Mesendoderm (in vitro differentiated cells): ENCODE data around the gene COA6.

Source experiments
- DNase-seq: peaks from one replicate; pipeline ENCODE4 v3.0.0; 2013
- H2AK5ac ChIP-seq: 2 replicates; pipeline ENCODE4 v1.6.1; 2013; ENCODE audit warnings: low read length, inconsistent platforms
- H2BK120ac ChIP-seq: 2 replicates; pipeline ENCODE4 v1.6.1; 2013; ENCODE audit warnings: low read depth, mild to moderate bottlenecking, low read length, moderate library complexity, mixed read lengths
- H2BK15ac ChIP-seq: replicated peaks from 2 replicates; pipeline ENCODE4 v1.6.1; 2013; ENCODE audit warnings: low read depth, mild to moderate bottlenecking, moderate library complexity
- H2BK5ac ChIP-seq: 2 replicates; pipeline ENCODE4 v1.6.1; 2013; ENCODE audit warnings: low read length, inconsistent platforms
- H3K18ac ChIP-seq: 2 replicates; pipeline ENCODE4 v1.6.1; 2013; ENCODE audit warnings: mild to moderate bottlenecking, low read length, mixed read lengths
- H3K23ac ChIP-seq: one replicate; pipeline ENCODE4 v1.6.1; 2013; ENCODE audit warnings: low read length
- H3K27ac ChIP-seq: 2 replicates; pipeline ENCODE4 v1.5.1; 2013; ENCODE audit warnings: low read depth, mild to moderate bottlenecking, inconsistent platforms, low read length, moderate library complexity
- H3K27me3 ChIP-seq: 2 replicates; pipeline ENCODE4 v1.6.1; 2013; ENCODE audit warnings: low read length, control low read depth, mild to moderate bottlenecking, inconsistent platforms; ENCODE audit not compliant: insufficient read depth, poor library complexity
- H3K36me3 ChIP-seq: 2 replicates; pipeline ENCODE4 v1.6.1; 2013; ENCODE audit warnings: low read length, inconsistent platforms; ENCODE audit not compliant: control insufficient read depth, insufficient read depth
- H3K4ac ChIP-seq: one replicate; pipeline ENCODE4 v1.6.1; 2013; ENCODE audit warnings: low read depth, mild to moderate bottlenecking, low read length, moderate library complexity
- H3K4me1 ChIP-seq: 2 replicates; pipeline ENCODE4 v1.6.1; 2013; ENCODE audit warnings: low read depth, low read length, inconsistent platforms; ENCODE audit not compliant: control insufficient read depth
- H3K4me2 ChIP-seq: 2 replicates; pipeline ENCODE4 v1.6.1; 2013; ENCODE audit warnings: low read length
- H3K4me3 ChIP-seq: 2 replicates; pipeline ENCODE4 v1.5.1; 2013; ENCODE audit warnings: mild to moderate bottlenecking, low read length
- H3K56ac ChIP-seq: one replicate; pipeline ENCODE4 v1.6.1; 2013; ENCODE audit warnings: low read length
- H3K79me1 ChIP-seq: 2 replicates; pipeline ENCODE4 v1.6.1; 2013; ENCODE audit warnings: low read length, inconsistent platforms
- H3K79me2 ChIP-seq: 2 replicates; pipeline ENCODE4 v1.6.1; 2013; ENCODE audit warnings: mild to moderate bottlenecking, low read length; ENCODE audit not compliant: control insufficient read depth, insufficient read depth
- H3K9ac ChIP-seq: 2 replicates; pipeline ENCODE4 v1.6.1; 2013; ENCODE audit warnings: low read length, inconsistent platforms
- H4K5ac ChIP-seq: one replicate; pipeline ENCODE4 v1.6.1; 2013; ENCODE audit warnings: low read length
- H4K8ac ChIP-seq: one replicate; pipeline ENCODE4 v1.6.1; 2013; ENCODE audit warnings: low read depth, mild to moderate bottlenecking, control low read depth, low read length, moderate library complexity
- WGBS: extraction: QIAGEN DNeasy Blood & Tissue Kit; methylation state at CpG from one replicate; pipeline ENCODE4 v1.1.7; 2013; ENCODE audit warnings: low lambda C conversion rate, missing lambda C conversion rate; ENCODE audit not compliant: insufficient coverage; ENCODE audit errors: extremely low coverage; 5-methylcytosine and 5-hydroxymethylcytosine counted together

COA6 gene

DNA sequence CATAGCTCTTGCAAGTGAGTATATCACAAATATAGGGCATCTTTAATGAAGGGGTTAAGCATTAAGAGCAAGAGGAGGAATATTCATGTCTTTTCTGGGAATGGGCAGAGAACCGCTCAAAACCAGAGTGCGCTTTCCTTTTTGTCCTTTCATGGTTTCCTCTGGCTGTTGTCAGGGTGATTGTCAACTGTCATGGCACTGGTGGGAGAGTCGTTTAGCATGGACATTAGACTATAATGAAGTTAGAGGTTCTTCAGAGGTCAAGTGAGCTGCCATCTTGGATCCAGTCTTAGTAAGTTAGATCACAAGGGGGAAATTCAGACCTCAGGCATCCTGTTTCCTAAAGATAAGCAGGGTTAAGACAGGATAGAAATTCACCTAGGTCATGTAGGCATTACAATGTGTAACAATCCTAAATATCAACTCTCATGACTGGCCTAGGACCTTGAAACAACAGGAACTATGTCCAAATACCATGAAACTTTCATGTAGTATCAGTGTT is 12.1 kb upstream of the COA6 start:
- WGBS = no CpG with 5 or more reads among the region's 3 CpGs
- H3K79me2 ChIP-seq = no peaks in the 10 kb centered on the region
- H3K18ac ChIP-seq = no peak overlapping the region
- H3K36me3 ChIP-seq = no peaks in the 10 kb centered on the region
- no peak overlapping the region for H3K23ac ChIP-seq
- H3K9ac ChIP-seq = no peak overlapping the region
- H4K8ac ChIP-seq = no peak overlapping the region
- H2BK15ac ChIP-seq = no peak overlapping the region
- no peak overlapping the region for H3K4me2 ChIP-seq
- H3K27me3 ChIP-seq = no peaks in the 10 kb centered on the region
- H3K4me1 ChIP-seq = no peaks in the 10 kb centered on the region
- H2BK120ac ChIP-seq = no peak overlapping the region
- DNase-seq = no peak
- H3K4ac ChIP-seq = no peak overlapping the region
- H3K4me3 ChIP-seq = no peak overlapping the region
- H2AK5ac ChIP-seq = no peak overlapping the region
- no peak overlapping the region for H3K56ac ChIP-seq
- H2BK5ac ChIP-seq = no peak overlapping the region
- no peaks in the 10 kb centered on the region for H3K79me1 ChIP-seq
- no peak overlapping the region for H3K27ac ChIP-seq
- no peak overlapping the region for H4K5ac ChIP-seq

DNA sequence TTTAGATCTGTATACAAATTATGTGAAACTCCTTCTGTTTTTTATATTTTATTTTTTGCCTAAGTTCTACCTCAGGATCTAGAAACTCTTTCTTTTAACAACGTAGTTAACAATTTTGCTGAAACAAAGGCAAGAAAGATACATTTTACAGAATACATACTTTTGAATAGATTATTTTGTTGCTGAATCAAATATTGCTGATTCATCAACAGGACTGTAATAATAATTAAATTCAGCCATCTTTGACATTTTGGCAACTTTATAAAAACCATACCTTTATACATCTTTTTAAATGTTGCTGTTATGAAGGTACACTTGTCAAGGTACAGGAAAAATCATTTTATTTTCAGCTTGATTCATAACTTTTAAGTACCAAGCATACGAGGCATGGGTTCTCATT is 10.7 kb upstream of the COA6 start:
- Histone ChIP-seq H3K56ac (no peak overlapping the region), H3K18ac (no peak overlapping the region), H3K9ac (no peak overlapping the region), H3K27ac (no peak overlapping the region), H3K79me2 (no peaks in the 10 kb centered on the region), H3K4ac (no peak overlapping the region), H3K4me3 (no peak overlapping the region), H3K4me1 (no peaks in the 10 kb centered on the region), H3K79me1 (no peaks in the 10 kb centered on the region), H2BK15ac (no peak overlapping the region), H2AK5ac (no peak overlapping the region), H4K5ac (no peak overlapping the region), H2BK120ac (no peak overlapping the region), H3K23ac (no peak overlapping the region), H2BK5ac (no peak overlapping the region), H3K4me2 (no peak overlapping the region), H3K27me3 (no peaks in the 10 kb centered on the region), H3K36me3 (no peaks in the 10 kb centered on the region), H4K8ac (no peak overlapping the region)
- DNase-seq = no peak
- no CpG with 5 or more reads among the region's 2 CpGs for WGBS

DNA sequence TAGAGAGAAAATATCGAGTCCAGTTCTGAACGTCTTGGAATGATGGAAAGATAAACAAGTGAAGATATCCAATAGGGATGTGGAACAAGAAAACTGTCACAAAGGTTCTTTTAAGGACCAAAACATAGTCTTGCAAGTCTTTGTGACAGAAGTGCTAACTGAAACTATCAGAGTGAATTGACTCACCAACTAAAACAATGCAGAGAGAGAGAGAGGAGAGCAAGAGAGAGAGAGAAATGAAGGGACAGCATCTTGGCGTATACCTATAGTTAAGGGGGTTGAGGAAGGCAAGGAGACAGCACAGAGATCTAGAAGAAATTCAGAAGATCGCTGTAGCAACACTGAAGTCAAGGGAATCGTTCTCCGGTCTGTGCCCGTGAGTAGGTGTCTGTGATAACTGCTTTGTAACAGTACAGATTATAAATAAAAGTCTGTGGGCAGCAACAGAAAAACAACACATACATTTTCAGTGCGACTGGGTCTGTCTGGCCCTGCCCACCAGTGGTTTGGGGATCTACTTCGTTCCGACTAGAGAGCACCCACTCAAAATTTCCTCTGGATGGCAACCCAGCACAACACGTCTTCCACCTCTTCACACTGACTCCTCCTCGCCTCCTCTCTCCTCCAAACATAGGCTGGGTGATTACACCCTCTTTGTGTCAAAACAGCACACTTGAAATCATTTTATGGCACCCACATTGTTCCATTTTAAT is 4.8 kb upstream of the COA6 start:
- no peak overlapping the region for H4K8ac ChIP-seq
- no peak for DNase-seq
- H3K36me3 ChIP-seq = no peaks in the 10 kb centered on the region
- H2BK15ac ChIP-seq = no peak overlapping the region
- no peaks in the 10 kb centered on the region for H3K4me1 ChIP-seq
- no peak overlapping the region for H3K27ac ChIP-seq
- H3K4me2 ChIP-seq = no peak overlapping the region
- H2BK120ac ChIP-seq = no peak overlapping the region
- no peak overlapping the region for H3K56ac ChIP-seq
- H3K27me3 ChIP-seq = no peaks in the 10 kb centered on the region
- WGBS = no CpG with 5 or more reads among the region's 12 CpGs
- no peak overlapping the region for H3K4me3 ChIP-seq
- no peak overlapping the region for H3K4ac ChIP-seq
- H3K23ac ChIP-seq = no peak overlapping the region
- no peak overlapping the region for H3K18ac ChIP-seq
- H2BK5ac ChIP-seq = no peak overlapping the region
- no peaks in the 10 kb centered on the region for H3K79me2 ChIP-seq
- no peak overlapping the region for H2AK5ac ChIP-seq
- no peak overlapping the region for H4K5ac ChIP-seq
- H3K9ac ChIP-seq = no peak overlapping the region
- no peaks in the 10 kb centered on the region for H3K79me1 ChIP-seq

DNA sequence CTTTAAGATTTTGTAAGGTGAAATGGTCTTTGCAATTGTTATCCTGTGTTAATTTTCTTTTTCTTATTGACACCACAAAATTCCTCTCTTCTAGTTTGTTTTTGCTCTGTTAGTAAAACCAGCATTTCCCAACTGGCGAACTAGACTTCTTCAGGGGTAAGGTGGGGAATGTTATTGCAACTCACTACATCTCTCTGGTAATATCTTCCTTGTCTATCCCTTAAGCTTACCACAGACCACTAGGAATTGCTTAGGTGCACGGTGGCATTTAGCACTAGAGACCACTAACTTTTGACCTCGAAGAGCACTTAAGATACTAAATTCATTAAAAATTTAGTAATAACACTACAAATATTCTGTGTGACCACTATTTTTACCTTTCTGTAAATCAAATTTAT is 4.2 kb upstream of the COA6 start:
- WGBS = no CpG with 5 or more reads among the region's 3 CpGs
- Histone ChIP-seq H3K4me3 (no peak overlapping the region), H3K79me2 (no peaks in the 10 kb centered on the region), H4K5ac (no peak overlapping the region), H2AK5ac (no peak overlapping the region), H3K79me1 (peaks cover under 1% of the 10 kb centered on the region), H2BK15ac (no peak overlapping the region), H3K36me3 (no peaks in the 10 kb centered on the region), H3K4me2 (no peak overlapping the region), H3K23ac (no peak overlapping the region), H3K56ac (no peak overlapping the region), H3K27ac (no peak overlapping the region), H4K8ac (no peak overlapping the region), H3K27me3 (no peaks in the 10 kb centered on the region), H3K9ac (no peak overlapping the region), H2BK5ac (no peak overlapping the region), H2BK120ac (no peak overlapping the region), H3K4me1 (no peaks in the 10 kb centered on the region), H3K4ac (no peak overlapping the region), H3K18ac (no peak overlapping the region)
- no peak for DNase-seq

DNA sequence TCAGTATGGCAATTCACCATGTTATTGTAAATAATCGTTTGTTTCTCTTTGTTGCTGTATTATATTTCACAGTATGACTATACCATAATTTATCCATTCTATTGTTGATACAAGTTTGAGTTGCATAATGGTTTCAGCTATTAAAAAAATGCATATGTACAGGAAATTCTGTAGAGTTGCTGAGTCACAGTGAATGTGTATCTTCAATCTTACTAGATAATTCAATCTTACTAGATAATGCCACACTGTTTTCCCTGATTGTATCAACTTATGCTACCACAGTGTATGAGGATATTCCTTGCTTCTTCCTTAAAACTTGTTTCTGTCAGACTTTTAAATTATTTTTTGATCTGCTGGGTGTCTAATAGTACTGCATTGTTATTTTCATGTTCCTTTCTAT is 3.5 kb upstream of the COA6 start:
- Histone ChIP-seq H2AK5ac (no peak overlapping the region), H2BK5ac (no peak overlapping the region), H3K56ac (no peak overlapping the region), H3K4me1 (no peaks in the 10 kb centered on the region), H3K4ac (no peak overlapping the region), H3K18ac (no peak overlapping the region), H3K9ac (no peak overlapping the region), H4K5ac (no peak overlapping the region), H3K4me3 (no peak overlapping the region), H2BK120ac (no peak overlapping the region), H3K23ac (no peak overlapping the region), H3K79me2 (peaks cover 2% of the 10 kb centered on the region), H3K36me3 (no peaks in the 10 kb centered on the region), H3K27me3 (no peaks in the 10 kb centered on the region), H3K4me2 (no peak overlapping the region), H3K79me1 (peaks cover 4% of the 10 kb centered on the region), H3K27ac (no peak overlapping the region), H4K8ac (no peak overlapping the region), H2BK15ac (no peak overlapping the region)
- no CpG with 5 or more reads among the region's 1 CpG for WGBS
- no peak for DNase-seq

DNA sequence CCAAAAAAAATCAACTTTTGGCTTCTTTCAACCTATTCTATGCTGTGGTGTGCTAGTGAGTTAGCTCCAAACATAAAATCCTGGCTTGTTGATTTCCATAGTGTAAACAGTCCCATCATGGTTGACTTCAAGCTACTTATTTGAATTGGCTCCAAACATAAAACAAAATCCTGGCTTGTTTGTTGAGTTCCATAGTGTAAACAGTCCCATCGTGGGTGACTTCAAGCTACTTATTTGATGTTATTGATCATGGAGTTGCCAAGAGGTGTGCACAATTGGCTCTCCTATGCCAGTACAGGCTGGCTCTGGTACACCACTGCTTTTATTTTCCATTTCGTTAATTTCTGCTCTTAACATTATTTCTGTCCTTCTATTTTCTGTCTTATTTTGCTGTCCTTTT is 1.8 kb upstream of the COA6 start:
- H2AK5ac ChIP-seq = no peak overlapping the region
- no peaks in the 10 kb centered on the region for H3K36me3 ChIP-seq
- no peaks in the 10 kb centered on the region for H3K27me3 ChIP-seq
- no peak overlapping the region for H2BK120ac ChIP-seq
- no peak overlapping the region for H3K4me2 ChIP-seq
- H4K5ac ChIP-seq = no peak overlapping the region
- no peak overlapping the region for H3K56ac ChIP-seq
- H3K18ac ChIP-seq = no peak overlapping the region
- H3K4me1 ChIP-seq = no peaks in the 10 kb centered on the region
- H3K9ac ChIP-seq = no peak overlapping the region
- H2BK5ac ChIP-seq = no peak overlapping the region
- peaks cover 4% of the 10 kb centered on the region for H3K79me1 ChIP-seq
- H3K4ac ChIP-seq = no peak overlapping the region
- no peak overlapping the region for H2BK15ac ChIP-seq
- no peak for DNase-seq
- no peak overlapping the region for H4K8ac ChIP-seq
- WGBS = no CpG with 5 or more reads among the region's 2 CpGs
- no peak overlapping the region for H3K4me3 ChIP-seq
- no peak overlapping the region for H3K23ac ChIP-seq
- no peak overlapping the region for H3K27ac ChIP-seq
- peaks cover 2% of the 10 kb centered on the region for H3K79me2 ChIP-seq
